NCI-H1417 (cell line): ENCODE results near the gene SPOP.
"Not testable (repeated sequence)": the region's sequence is repeated elsewhere in the genome, so short reads cannot be mapped to it uniquely, and the experiment has no call there.

ENCODE experiments used
- DNase-seq, 3 experiments: peaks; one replicate each; lab custom pipeline; 2025; lab: John Stamatoyannopoulos, UW

Gene SPOP

GRCh38 chr17:49572226-49572625 is 105.7 kb downstream of the SPOP start:
- DNase-seq: no peak

GRCh38 chr17:49571764-49572163 is 106.1 kb downstream of the SPOP start:
- no peak for DNase-seq

- DNase-seq: no peak
Observed at GRCh38 chr17:49571283-49571682, 106.6 kb downstream of the SPOP start.

GRCh38 chr17:49570540-49571242 is 107.2 kb downstream of the SPOP start:
- peak in 2 of 3 experiments; percentile 23 to 28 for DNase-seq

GRCh38 chr17:49568695-49569047 is 109.2 kb downstream of the SPOP start:
- DNase-seq: peak in 1 of 3 experiments; percentile 41

GRCh38 chr17:49567871-49568694 is 109.8 kb downstream of the SPOP start:
- DNase-seq: peak; percentile 54 to 70 (median 68)

GRCh38 chr17:49567104-49567521 is 110.8 kb downstream of the SPOP start:
- no peak for DNase-seq

GRCh38 chr17:49566668-49567071 is 111.2 kb downstream of the SPOP start:
- DNase-seq: no peak

- peak; percentile 67 to 84 (median 84) for DNase-seq
Observed at GRCh38 chr17:49565948-49566491, 111.9 kb downstream of the SPOP start.

GRCh38 chr17:49564638-49565037 is 113.3 kb downstream of the SPOP start:
- DNase-seq: no peak

GRCh38 chr17:49557312-49558024 is 120.4 kb downstream of the SPOP start:
- DNase-seq: peak; percentile 29 to 87 (median 56)

- peak; percentile 58 to 81 (median 68) for DNase-seq
Observed at GRCh38 chr17:49556223-49556943, 121.5 kb downstream of the SPOP start.

GRCh38 chr17:49555495-49556222 is 122.2 kb downstream of the SPOP start:
- DNase-seq: no peak

GRCh38 chr17:49554694-49555494 is 123.0 kb downstream of the SPOP start:
- DNase-seq: no peak

- DNase-seq: no peak
Observed at GRCh38 chr17:49553676-49554335, 124.1 kb downstream of the SPOP start.

- DNase-seq: no peak
Observed at GRCh38 chr17:49552070-49552751, 125.7 kb downstream of the SPOP start.

GRCh38 chr17:49551221-49552069 is 126.5 kb downstream of the SPOP start:
- DNase-seq: no peak

GRCh38 chr17:49550764-49551163 is 127.1 kb downstream of the SPOP start:
- not testable (repeated sequence) for DNase-seq
